T-helper 22 cell (primary cell): ENCODE results near the gene TMEM178B.
"Not testable (repeated sequence)": the region's sequence is repeated elsewhere in the genome, so short reads cannot be mapped to it uniquely, and the experiment has no call there.

Source experiments
- DNase-seq: peaks from one replicate; pipeline ENCODE4 v3.0.0-alpha.2; 2020; ENCODE audit warnings: low read depth

Gene TMEM178B

DNA sequence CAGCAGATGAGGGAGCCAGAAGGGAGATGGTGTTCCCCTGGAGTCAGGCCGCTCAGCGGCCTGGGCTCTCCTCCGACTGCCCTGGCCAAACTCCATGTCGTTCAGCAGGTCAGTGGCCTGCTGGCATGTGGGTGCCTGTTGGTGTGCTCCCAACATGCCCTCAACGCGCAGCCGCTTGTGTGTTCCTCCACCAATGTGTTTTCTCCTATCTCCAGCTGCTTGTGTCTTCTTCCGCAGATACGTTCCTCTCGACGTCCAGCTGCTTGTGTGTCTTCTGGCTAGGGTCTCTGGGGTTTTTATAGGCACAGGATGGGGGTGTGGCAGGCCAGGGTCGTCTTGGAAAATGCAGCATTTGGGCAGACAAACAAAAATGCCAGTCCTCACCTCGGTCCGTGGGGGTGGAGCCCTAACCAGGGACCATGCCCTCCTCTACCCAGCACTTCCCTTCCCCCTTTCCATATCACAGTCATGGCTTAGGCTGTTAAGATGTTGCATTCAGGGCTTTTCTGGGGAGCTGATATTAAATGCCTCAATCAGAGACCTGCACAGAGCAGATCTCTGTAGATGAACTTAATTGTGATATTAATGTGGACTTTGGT is 111.6 kb downstream of the TMEM178B start:
- DNase-seq = no peak

DNA sequence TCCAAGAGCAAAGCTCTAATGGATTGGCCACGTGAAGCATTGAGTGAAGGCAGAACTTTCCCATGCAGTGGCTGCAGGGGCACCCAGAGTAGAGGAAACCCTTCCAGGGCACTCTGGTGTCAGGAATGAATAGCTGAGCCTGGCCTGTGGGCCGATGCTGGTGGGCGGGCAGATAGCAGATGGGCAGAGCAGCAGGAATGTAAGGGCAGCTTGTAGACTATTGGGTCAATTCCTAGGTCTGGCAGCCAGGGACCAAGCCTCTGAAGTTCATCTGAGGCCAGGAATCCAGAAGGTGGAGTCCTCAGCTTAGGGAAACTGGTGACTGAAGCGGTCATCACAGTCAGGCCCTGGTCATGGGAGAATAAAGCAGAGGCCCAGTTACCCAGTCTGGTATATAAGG is 115.4 kb downstream of the TMEM178B start:
- DNase-seq = no peak

DNA sequence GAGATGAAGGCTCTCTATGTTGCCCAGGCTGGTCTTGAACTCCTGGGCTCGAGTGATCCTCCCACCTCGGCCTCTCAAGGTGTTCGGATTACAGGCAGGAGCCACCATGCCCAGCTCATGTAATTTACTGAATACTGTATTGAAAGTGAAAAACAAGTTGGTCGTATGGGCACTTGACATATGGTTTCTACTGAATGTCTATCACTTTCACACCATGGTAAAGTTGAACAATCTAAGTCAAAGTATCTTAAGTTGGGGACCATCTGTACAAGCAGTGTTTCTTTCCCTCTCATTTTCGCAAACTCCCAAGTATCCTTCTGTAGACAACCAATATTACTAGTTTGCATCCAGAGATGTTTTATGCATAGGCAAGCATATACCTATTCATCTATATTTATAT is 116.6 kb downstream of the TMEM178B start:
- no peak for DNase-seq

DNA sequence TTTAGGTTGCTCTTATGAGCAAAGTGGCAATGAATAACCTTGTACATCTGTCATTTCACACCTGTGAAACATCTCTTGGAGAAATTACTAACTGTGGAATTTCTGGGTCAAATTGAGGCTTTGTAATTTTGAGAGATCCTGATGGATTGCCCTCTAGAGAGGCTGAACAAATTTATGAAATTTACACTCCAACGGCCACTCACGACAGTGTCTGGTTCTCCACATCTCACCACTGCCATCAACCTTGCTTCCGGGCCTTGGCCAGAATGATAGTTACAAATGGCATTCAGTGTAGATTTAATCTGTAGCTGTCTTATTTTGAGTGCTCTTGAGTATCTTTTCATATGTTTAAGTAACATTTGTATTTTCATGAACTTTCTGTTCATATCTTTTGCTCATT is 117.4 kb downstream of the TMEM178B start:
- DNase-seq = no peak

DNA sequence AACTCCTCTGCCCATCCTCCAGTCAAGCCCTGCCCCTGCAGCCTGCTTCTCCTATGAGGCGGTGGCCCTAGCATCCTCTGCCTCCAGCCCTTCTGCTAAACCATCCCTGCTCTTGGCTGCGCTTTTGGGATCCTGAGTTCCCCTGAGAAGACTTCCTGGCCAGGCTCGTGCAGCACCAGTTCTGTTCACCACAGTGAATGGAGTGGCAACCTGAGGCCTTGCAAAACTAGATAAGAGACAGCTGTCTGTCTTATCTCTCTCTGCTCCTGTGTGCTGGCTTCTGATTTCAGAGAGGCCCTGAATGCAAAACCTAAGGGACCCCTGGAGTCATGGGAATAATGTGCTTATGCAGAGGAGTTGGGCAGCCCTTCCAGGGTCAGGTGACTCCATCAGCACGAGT is 119.2 kb downstream of the TMEM178B start:
- no peak for DNase-seq

DNA sequence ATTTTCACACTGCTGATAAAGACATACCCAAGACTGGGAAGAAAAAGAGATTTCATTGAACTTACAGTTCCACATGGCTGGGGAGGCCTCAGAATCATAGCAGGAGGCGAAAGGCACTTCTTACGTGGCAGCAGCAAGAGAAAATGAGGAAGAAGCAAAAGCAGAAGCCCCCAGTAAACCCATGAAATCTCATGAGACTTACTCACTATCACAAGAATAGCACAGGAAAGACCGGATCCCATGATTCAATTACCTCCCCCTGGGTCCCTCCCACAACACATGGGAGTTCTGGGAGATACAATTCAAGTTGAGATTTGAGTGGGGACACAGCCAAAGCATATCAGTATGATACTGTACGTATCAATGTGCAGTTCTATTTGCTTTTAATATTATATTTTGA is 121.9 kb downstream of the TMEM178B start:
- not testable (repeated sequence) for DNase-seq

DNA sequence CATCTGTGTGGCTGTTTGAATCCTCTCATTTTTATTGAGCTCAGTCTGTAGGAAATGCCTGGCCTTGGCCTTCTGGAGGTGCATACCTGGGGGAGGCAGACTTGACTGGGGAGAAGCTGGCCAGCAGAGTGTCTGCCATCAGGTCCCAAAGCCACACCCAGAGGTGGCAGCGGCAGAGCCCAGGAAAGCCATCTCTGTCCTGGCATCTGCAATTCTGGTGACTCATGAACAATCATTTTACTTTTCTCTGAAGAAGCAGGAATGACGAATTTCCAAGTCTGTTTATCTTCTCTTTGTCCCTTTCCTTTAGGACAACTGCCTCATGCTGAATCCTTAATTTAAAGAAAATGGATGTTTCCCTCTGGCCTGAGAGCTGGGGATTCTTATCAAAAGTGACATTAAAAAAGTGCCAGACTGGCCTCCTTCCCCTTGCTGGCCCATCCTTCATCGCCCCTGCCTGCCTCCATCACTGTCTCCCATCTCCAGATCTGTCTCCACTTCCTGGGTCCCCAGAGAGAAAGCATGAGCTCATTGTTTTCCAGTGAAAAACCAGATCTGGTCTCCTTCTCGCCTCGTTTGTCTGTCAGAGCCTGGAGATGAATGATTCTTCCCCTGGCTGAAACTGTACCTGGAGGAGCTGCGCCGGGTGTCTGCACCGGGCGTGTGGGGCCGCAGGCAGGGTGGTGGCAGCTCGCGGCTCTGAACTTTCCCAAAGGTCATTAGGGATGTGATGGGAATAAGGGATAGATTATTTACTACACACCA is 124.5 kb downstream of the TMEM178B start:
- no peak for DNase-seq

DNA sequence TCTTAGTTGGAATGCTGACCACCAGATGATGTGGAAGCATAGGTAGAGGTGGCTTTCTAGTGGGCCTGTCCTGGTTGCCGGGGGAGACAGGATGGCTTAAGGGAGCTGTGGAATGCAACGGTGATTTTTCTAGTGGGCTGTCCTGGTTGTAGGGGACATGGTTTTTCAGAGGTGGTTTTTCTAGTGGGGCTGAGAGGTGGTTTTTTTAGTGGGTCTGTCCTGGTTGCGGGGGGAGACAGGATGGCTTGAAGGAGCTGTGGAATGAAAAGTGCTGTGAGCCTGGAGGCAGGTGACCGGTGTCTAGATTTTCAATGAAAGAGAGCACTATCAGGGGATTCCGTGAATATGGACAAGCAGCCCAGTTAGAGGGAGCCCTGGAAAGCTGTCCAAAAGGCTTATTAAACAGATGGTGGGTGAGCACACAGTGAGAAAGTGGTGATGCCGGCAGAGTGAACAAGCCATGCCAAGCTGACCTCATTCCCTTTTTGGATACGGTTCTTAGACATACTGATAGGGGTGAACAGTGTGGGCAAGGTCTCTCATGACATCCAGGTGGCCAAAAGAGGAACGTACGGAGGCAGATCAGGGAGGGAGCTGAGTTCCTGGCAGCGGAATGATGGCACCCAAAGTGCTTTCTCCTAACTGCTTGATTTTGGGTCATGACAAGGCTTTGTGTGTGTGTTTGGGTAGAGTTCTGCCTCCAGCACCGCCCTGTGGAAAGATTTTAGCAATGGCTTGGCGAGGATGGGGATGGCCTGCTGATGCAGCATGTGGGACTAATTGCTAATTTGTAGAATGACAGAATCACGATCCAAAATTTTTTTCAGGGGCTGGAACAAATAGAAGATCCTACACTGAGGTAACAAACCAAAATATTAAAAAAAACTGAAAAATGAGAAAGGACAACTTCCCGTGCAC is 126.6 kb downstream of the TMEM178B start:
- no peak for DNase-seq

DNA sequence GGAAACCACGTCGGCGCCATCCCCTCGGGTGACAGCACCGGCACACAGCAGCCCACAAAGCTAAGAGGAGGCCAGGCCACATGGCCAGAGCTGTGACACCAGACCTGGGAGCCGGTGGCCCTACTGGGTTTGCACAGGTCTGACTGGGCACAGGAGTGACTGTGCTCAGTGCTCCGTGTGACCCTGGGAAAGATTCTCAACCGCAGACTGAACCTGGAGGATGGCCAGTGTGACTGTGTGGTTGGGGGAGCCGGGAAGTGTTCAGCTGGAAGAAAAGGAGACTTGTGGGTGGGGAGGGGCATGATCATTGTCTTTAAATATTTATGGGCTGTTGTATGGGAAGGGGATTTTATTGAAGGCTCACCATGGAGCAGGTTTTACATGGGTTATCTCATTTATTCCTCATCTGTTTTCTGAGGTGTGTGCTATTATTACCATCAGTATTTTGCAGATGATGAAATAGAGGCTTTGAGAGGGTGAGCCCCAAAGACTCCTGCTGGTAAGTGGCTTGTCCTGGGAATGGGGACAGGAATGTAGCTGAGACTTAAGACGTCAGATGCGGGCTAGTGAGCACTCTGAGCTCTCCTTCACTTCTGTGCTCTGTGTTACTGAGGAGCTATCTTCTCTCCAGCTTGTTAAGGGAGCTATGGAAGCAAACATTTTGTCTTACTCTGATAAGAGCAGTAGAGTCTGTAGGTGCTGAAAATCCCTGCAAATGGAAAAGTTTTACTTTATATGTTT is 127.5 kb downstream of the TMEM178B start:
- DNase-seq = no peak

DNA sequence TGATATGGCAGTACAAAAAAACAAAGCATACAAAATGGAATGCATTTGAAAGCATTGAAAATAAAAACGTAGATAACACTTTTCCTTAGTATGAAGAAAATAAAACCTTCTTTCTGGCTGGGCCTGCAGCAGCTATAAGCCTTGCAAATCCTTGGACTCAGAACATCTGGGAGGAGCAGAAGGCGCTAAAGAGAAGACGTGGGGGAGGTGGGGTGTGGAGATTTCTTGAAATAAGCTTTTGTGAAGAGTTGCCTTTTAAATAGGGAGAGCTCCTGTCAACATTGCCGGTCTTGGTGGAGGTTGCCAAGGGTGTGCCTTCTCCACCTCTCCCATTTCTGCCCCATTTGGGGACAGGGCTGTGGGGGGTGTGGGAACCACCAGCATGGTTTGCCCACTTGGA is 128.7 kb downstream of the TMEM178B start:
- no peak for DNase-seq

DNA sequence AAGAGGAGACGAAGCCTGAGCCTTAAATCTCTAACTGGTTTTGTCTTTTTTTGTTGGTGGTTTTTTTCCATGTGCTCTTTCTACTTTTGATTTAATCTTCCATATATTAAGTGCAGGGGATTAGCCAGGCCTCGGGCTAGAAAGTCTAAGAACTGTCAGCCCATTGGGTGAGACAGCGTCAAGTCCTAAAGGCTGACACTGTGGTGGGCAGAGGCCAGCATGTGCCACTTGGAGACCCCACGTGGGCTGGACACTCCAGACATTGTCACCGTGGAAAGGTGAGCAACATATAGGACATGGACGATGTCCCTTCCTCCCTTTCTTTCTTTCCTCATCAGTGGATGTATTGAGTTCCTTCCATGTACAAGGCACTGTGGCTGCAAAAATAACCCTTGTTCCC is 129.3 kb downstream of the TMEM178B start:
- DNase-seq = no peak

DNA sequence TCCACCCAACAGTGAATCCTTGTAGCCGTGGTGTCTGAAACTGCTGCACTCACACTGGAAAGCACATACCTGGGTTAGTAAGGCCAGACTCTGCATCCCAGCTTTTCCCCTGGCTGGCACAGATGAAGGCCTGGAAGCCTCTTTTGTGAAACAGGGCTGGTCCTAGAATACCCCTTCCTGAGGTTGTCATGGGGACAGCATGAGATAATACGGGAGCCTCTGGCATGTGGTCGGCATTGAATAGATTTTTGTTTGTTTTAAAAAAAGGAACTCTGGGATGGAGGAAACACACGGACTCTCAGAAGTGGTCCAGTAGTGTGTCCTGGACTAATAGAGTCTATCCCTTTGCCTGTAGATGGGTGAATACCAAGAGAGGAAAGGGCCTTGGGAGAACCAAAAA is 129.7 kb downstream of the TMEM178B start:
- no peak for DNase-seq

DNA sequence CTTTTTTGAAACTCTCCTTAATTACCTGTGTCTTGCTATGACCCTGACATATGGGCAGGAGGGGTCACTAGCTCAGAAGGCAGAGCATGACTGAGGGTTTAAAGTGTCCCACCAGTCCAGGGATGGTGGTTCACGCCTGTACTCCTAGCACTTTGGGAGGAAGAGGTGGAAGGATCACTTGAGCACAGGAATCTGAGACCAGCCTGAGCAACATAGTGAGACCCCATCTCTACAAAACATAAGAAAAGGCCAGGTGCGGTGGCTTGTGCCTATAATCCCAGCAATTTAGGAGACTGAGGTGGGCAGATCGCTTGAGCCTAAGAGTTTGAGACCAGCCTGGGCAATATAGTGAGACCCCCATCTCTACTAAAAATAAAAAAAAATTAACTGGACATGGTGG is 133.8 kb downstream of the TMEM178B start:
- DNase-seq = no peak

DNA sequence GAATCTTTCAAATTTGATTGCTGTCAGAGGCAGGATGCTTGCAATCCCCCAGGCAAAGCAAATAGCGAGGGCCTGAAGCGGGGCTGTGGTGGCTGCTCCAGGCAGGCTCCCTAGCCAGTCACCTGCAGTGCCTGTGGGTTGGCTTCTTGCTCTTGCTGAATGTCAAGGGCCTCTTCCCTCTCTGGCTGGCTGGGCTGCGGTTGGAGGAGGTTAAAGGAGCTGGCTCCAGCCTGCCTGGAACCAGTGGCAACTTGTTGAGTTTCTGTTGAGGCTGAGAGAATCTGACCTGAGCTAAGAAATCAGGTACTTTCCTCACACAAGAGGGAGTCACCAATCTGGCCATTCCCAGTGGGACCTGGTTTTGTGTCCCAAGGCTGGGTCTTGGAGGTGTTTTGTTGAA is 134.7 kb downstream of the TMEM178B start:
- no peak for DNase-seq

DNA sequence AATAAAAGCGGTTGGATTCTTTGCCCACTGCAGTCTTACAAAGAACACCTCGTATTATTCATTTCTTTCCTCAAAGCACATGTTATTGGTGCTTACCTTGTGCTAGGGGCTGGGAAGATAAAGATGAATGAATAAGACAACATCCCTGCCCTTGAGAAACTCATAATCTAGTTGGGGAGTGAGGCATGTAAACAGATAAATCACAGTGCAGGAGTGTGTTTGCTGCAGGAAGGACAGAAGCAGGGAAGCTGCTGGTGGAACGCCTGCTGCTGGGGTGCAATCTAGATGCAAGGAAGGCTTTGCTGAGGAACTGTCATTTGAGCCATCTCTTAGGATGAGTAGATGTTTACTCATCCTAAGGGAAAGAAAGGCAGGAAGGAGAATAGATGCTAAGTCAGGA is 135.6 kb downstream of the TMEM178B start:
- no peak for DNase-seq

DNA sequence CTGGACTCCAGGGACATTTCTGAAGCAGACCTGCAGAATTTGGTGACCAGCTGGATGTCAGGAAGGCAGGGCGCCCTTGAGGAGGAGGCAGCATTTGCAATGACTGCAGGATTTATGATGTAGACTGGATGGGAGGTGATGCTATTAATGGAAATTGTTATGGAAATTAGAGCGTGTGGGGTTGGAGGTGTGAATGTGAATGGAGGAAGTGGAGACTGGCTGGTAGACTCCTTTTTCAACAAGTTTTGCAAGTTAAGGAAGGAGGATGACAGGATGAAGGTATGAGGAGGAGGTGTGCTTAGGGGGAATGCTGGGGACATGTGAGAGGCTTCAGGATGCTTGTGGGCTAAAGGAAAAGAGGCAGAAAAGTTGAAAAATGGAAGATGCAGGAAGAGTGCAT is 137.0 kb downstream of the TMEM178B start:
- DNase-seq = no peak

DNA sequence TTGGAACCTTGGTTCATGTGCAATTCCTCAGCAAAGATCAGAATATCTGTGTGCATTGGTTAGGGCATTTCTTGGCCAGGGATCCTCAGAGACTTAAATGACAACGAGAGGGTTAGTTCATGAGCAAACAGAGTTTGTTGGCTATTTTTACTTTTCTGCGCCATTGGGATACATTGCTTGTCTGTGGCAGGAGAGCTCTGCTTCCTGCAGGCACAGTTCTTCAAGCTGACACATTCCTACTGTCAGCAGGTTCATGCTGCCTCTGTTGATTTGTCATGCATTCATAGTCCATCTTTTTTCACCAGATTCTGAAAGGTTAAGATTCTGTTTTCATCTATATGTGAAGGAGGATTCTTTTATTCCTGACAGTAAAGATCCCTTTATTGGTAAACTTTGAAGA is 139.4 kb downstream of the TMEM178B start:
- no peak for DNase-seq

DNA sequence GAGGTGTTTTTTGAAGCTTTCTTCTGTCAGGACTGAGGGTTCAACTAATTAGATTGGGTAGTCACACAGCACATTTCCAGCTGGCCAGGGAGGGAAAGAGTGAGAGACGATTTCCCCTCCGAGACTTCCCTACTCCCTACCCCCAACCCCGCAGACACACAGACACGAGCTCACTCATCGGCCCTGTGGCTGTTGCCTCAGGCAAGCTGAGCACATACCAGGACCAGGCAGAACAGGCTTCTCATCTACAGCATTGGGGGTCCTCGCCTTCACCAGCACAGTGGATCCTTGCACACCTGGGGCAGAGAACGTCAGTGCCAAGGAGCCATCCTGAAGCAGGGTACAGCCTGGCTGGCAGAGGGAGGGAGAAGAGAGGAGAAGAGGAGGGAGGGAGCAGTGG is 144.1 kb downstream of the TMEM178B start:
- DNase-seq = no peak

DNA sequence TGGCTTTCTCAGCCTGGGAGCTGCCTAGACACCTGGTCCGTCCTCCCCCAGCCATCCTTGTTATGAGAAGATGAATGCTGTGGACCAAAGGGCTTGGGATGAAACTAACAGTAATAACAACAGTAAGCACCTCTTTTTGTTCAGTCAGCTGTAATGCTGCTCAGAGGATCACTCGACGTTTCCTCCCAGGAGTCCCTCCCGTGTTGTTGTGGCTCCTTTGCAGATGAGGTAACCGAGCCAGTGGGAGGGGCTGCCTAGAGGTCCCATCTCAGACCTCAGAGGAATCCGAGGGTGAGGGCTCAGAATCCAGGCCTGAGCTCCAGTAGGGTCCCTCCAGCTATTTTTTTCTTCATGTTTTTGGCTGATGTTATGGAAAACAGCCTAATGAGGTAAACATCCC is 145.1 kb downstream of the TMEM178B start:
- DNase-seq = no peak

DNA sequence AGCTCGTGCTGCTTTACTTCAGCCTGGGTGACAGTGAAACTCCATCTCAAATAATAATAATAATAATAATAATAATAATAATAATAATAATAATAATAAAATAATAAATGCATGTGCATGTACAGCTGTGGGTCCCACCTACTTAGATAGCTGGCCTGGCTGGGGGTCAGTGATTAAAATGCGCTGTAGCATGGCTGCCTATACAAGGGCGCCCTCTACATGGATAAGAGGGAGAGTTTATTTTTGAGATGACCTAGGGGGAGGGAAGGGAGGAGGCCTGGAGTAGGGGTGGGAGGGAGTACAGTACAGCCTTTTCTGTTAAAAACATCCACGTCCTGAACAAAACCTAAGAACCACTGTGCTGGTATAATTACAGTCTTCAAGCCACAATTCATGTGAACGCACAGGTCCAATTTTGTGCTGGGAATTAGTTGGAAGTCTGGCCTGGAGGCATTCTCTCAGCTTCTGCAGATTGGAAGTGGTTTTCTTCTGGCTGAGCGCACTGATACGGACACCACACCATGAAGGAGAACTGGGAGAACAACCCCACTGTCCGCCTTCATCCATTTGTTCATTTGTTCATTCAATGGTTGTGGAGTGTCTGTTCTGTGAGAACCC is 146.5 kb downstream of the TMEM178B start:
- no peak for DNase-seq

DNA sequence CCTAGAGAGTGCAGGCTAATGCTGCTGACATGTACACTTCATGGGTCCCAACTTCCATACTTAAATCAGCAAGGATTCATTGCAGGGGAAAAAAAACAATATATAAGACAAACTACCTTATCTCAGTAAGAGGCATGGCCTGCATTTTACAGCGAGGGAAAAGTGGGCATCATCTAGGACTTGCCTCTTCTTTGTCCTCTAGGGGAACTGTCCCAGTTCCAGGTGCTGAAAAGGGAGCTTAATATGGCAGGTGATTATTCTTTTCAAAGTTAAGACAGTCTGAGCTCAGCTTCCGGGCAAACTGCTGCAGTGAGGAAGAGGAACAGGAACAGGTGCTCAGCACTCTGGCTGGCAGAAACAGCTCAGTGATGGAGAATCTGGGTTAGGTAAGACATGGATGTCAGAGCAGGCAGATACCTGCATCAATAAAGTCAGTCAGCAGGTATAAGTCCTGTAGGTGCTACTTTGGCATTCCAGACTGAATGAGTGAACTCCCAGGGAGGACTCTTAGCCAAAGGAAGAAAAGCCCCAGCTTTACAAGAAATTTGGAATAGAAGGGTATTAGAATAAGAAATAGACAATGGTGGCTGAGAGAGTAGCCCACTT is 147.2 kb downstream of the TMEM178B start:
- no peak for DNase-seq
